Neutrophil (primary cell): ENCODE measurements around the gene CRTC1.

ENCODE experiments used
- H3K27ac ChIP-seq: fragments of 200-600 bp; sonication (generic); 2 replicates; pipeline ENCODE4 v1.5.1; 2016; ENCODE audit warnings: mild to moderate bottlenecking, moderate library complexity
- H3K27me3 ChIP-seq: fragments of 200-600 bp; sonication (generic); 2 replicates; pipeline ENCODE4 v1.6.0; 2016; ENCODE audit warnings: mild to moderate bottlenecking
- H3K36me3 ChIP-seq: fragments of 200-600 bp; sonication (generic); 2 replicates; pipeline ENCODE4 v1.5.1; 2017
- H3K4me1 ChIP-seq, 2 experiments: fragments of 200-600 bp in 1 of 2; sonication (generic) in 1 of 2; 1 replicate in 1 of 2; 2 replicates in 1 of 2; pipeline versions ENCODE4 v1.5.1 to v1.6.1; 2013 to 2016; ENCODE audit warnings: low read depth in 1 of 2, low read length in 1 of 2, mild to moderate bottlenecking in 1 of 2, moderate library complexity in 1 of 2; ENCODE audit not compliant: control insufficient read depth in 1 of 2, insufficient read depth in 1 of 2
- H3K4me3 ChIP-seq, 2 experiments: fragments of 200-600 bp in 1 of 2; sonication (generic) in 1 of 2; 1 replicate in 1 of 2; 2 replicates in 1 of 2; pipeline ENCODE4 v1.5.1; 2013 to 2016; ENCODE audit warnings: low read depth in 1 of 2, low read length in 1 of 2, mild to moderate bottlenecking in 1 of 2, moderate library complexity in 1 of 2
- H3K9me3 ChIP-seq: fragments of 200-600 bp; sonication (generic); 2 replicates; pipeline ENCODE4 v1.5.1; 2016
- CTCF ChIP-seq: fragments of 200-600 bp; sonication (generic); IDR thresholded peaks from 2 replicates; pipeline ENCODE4 v1.5.1; 2016; ENCODE audit warnings: antibody characterized with exemption

The CRTC1 gene

GRCh38 chr19:18712981-18713380, 29.5 kb downstream of the CRTC1 start:
- no peak overlapping the region for H3K4me3 ChIP-seq
- no peaks in the 10 kb centered on the region for H3K4me1 ChIP-seq
- H3K27ac ChIP-seq, result no peak overlapping the region
- no peaks in the 10 kb centered on the region for H3K27me3 ChIP-seq
- TF ChIP-seq CTCF, result no peak
- H3K36me3 ChIP-seq, result no peaks in the 10 kb centered on the region
- no peaks in the 10 kb centered on the region for H3K9me3 ChIP-seq

- no peaks in the 10 kb centered on the region for H3K27me3 ChIP-seq
These were observed 30.2 kb downstream of the CRTC1 start for GRCh38 chr19:18713550-18714117.

GRCh38 chr19:18715416-18715815, 31.9 kb downstream of the CRTC1 start:
- Histone ChIP-seq H3K4me1 (no peaks in the 10 kb centered on the region), H3K27me3 (no peaks in the 10 kb centered on the region), H3K36me3 (no peaks in the 10 kb centered on the region), H3K9me3 (no peaks in the 10 kb centered on the region), H3K27ac (no peak overlapping the region), H3K4me3 (no peak overlapping the region)
- no peak for TF ChIP-seq CTCF

More at GRCh38 chr19:18713550-18714117, 30.2 kb downstream of the CRTC1 start:
- TF ChIP-seq CTCF, result no peak
- H3K27ac ChIP-seq, result no peak overlapping the region
- H3K9me3 ChIP-seq, result no peaks in the 10 kb centered on the region
- H3K4me1 ChIP-seq, result no peaks in the 10 kb centered on the region
- no peak overlapping the region for H3K4me3 ChIP-seq
- H3K36me3 ChIP-seq, result no peaks in the 10 kb centered on the region

GRCh38 chr19:18716857-18717256, 33.4 kb downstream of the CRTC1 start:
- Histone ChIP-seq H3K27ac (no peak overlapping the region), H3K27me3 (no peaks in the 10 kb centered on the region), H3K4me3 (no peak overlapping the region), H3K9me3 (no peaks in the 10 kb centered on the region), H3K36me3 (no peaks in the 10 kb centered on the region), H3K4me1 (no peaks in the 10 kb centered on the region)
- no peak for TF ChIP-seq CTCF

GRCh38 chr19:18717601-18718000, 34.1 kb downstream of the CRTC1 start:
- no peak for TF ChIP-seq CTCF
- Histone ChIP-seq H3K27ac (no peak overlapping the region), H3K36me3 (no peaks in the 10 kb centered on the region), H3K9me3 (no peaks in the 10 kb centered on the region), H3K27me3 (no peaks in the 10 kb centered on the region), H3K4me3 (no peak overlapping the region), H3K4me1 (no peaks in the 10 kb centered on the region)
